OCI-LY3 (cell line): ENCODE data around the gene SLC24A5.

Experiments used
- H2AFZ ChIP-seq: fragments of 200-600, 300-600 bp; shearing (Covaris generic); 2 replicates; pipeline ENCODE4 v1.6.0; 2014; ENCODE audit warnings: antibody characterized with exemption, low read depth, low read length
- H3K27ac ChIP-seq: fragments of 200-600, 300-600 bp; sonication (generic); 2 replicates; pipeline ENCODE4 v1.5.1; 2014; ENCODE audit warnings: mild to moderate bottlenecking, low read length, moderate library complexity, mixed read lengths
- H3K27me3 ChIP-seq: fragments of 200-600, 300-600 bp; sonication (generic); 2 replicates; pipeline ENCODE4 v1.6.1; 2014; ENCODE audit warnings: low read depth, low read length, mixed read lengths
- H3K36me3 ChIP-seq: fragments of 200-600, 300-600 bp; sonication (generic); replicated peaks from 2 replicates; pipeline ENCODE3; 2014; ENCODE audit warnings: low read depth, low read length, mixed read lengths
- H3K4me1 ChIP-seq: fragments of 300-600, 200-600 bp; sonication (generic); 2 replicates; pipeline ENCODE4 v1.6.1; 2014; ENCODE audit warnings: low read length, mixed read lengths
- H3K4me2 ChIP-seq: fragments of 200-600, 300-600 bp; sonication (generic); 2 replicates; pipeline ENCODE4 v1.6.1; 2014; ENCODE audit warnings: low read length, mixed read lengths
- H3K4me3 ChIP-seq: fragments of 300-600, 200-600 bp; sonication (generic); 2 replicates; pipeline ENCODE4 v1.5.1; 2014; ENCODE audit warnings: antibody characterized with exemption, mild to moderate bottlenecking, low read length, moderate library complexity
- H3K79me2 ChIP-seq: fragments of 300-600, 200-600 bp; shearing (Covaris generic); 2 replicates; pipeline ENCODE4 v1.6.1; 2014; ENCODE audit warnings: mild to moderate bottlenecking, low read length, mixed read lengths
- H3K9ac ChIP-seq: fragments of 300-600, 200-600 bp; shearing (Covaris generic); 2 replicates; pipeline ENCODE4 v1.6.0; 2014; ENCODE audit warnings: mild to moderate bottlenecking, low read length, moderate library complexity
- H3K9me3 ChIP-seq: fragments of 200-600, 300-600 bp; shearing (Covaris generic); 2 replicates; pipeline ENCODE4 v1.6.1; 2014; ENCODE audit warnings: low read length, mixed read lengths; ENCODE audit not compliant: insufficient read depth
- H4K20me1 ChIP-seq: fragments of 200-600, 300-600 bp; sonication (generic); 2 replicates; pipeline ENCODE4 v1.6.1; 2016; ENCODE audit warnings: low read length, mixed read lengths; ENCODE audit not compliant: insufficient read depth
- EZH2phosphoT487 ChIP-seq: fragments of 200-600 bp; shearing (Covaris generic); IDR thresholded peaks from 2 replicates; pipeline ENCODE4 v1.6.1; 2018; ENCODE audit warnings: antibody characterized with exemption, mixed run types, low read depth
- TF ChIP-seq, protein P1 (sequence below): fragments of 200-600, 300-600 bp; sonication (generic); IDR thresholded peaks from 2 replicates; pipeline ENCODE4 v1.5.1; 2014; ENCODE audit warnings: antibody characterized with exemption, low read length, low read depth

SLC24A5 gene

DNA sequence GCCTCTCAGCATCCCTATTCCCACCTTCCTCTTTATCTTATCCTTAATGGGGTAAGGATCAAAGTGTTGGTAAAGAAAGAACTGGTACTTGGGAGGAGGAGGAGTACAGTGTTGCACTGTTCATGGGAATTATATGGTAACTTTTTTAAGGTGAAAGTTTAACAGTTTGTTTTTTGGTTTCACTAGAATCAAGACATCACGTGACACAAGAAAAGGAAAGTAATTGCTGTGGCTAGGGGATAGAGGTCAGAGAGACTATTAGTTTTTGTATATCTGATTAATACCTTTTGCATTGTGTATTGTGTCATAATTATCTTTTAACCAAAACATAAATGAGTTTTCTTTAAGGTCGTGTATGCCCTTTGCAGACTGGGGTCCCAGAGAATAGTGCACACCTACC, 23.5 kb upstream of the SLC24A5 start:
- Histone ChIP-seq H3K9ac (no peak overlapping the region), H3K4me1 (no peaks in the 10 kb centered on the region), H4K20me1 (no peaks in the 10 kb centered on the region), H3K27me3 (peaks cover 22% of the 10 kb centered on the region), H3K4me2 (no peak overlapping the region), H3K4me3 (no peak overlapping the region), H3K79me2 (no peaks in the 10 kb centered on the region), H2AFZ (no peak overlapping the region), H3K9me3 (no peaks in the 10 kb centered on the region), H3K27ac (no peak overlapping the region), H3K36me3 (no peaks in the 10 kb centered on the region)
- TF ChIP-seq, protein P1, sequence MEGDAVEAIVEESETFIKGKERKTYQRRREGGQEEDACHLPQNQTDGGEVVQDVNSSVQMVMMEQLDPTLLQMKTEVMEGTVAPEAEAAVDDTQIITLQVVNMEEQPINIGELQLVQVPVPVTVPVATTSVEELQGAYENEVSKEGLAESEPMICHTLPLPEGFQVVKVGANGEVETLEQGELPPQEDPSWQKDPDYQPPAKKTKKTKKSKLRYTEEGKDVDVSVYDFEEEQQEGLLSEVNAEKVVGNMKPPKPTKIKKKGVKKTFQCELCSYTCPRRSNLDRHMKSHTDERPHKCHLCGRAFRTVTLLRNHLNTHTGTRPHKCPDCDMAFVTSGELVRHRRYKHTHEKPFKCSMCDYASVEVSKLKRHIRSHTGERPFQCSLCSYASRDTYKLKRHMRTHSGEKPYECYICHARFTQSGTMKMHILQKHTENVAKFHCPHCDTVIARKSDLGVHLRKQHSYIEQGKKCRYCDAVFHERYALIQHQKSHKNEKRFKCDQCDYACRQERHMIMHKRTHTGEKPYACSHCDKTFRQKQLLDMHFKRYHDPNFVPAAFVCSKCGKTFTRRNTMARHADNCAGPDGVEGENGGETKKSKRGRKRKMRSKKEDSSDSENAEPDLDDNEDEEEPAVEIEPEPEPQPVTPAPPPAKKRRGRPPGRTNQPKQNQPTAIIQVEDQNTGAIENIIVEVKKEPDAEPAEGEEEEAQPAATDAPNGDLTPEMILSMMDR = no peak
- TF ChIP-seq EZH2phosphoT487 = no peak

GRCh38 chr15:48101376-48101961, 19.3 kb upstream of the SLC24A5 start:
- Histone ChIP-seq H3K9ac (no peak overlapping the region), H3K4me2 (no peak overlapping the region), H3K79me2 (no peaks in the 10 kb centered on the region), H2AFZ (no peak overlapping the region), H4K20me1 (no peaks in the 10 kb centered on the region), H3K27me3 (peaks cover 42% of the 10 kb centered on the region), H3K27ac (no peak overlapping the region), H3K4me3 (no peak overlapping the region), H3K9me3 (no peaks in the 10 kb centered on the region), H3K36me3 (no peaks in the 10 kb centered on the region), H3K4me1 (no peaks in the 10 kb centered on the region)
- no peak for TF ChIP-seq EZH2phosphoT487
- TF ChIP-seq, protein P1 = no peak

GRCh38 chr15:48102167-48102566, 18.6 kb upstream of the SLC24A5 start:
- H3K36me3 ChIP-seq = no peaks in the 10 kb centered on the region
- H2AFZ ChIP-seq = no peak overlapping the region
- peaks cover 49% of the 10 kb centered on the region for H3K27me3 ChIP-seq
- no peak overlapping the region for H3K4me3 ChIP-seq
- no peaks in the 10 kb centered on the region for H4K20me1 ChIP-seq
- no peak overlapping the region for H3K4me2 ChIP-seq
- H3K27ac ChIP-seq = no peak overlapping the region
- no peak overlapping the region for H3K9ac ChIP-seq
- H3K9me3 ChIP-seq = no peaks in the 10 kb centered on the region
- H3K79me2 ChIP-seq = no peaks in the 10 kb centered on the region
- no peak for TF ChIP-seq EZH2phosphoT487
- TF ChIP-seq, protein P1 = no peak
- H3K4me1 ChIP-seq = no peaks in the 10 kb centered on the region

DNA sequence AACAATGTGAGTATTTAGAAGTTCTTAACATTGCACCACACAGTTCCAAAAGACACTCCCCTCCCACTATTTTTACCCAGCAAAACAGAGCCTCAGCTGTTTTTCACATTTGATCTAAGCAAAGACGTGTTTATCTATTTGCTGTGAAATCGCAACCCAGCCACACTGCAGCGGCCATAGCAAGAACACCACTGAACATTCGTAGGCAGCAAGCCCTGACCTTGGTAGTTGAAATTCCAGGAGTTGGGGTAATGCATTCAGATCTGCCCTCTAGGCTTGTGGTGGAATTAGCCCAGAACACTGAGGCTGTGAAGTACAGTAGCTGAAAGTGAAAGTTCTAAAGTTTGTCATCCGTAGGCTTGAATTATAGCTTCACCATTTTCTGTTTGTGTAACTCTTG, 17.1 kb upstream of the SLC24A5 start:
- Histone ChIP-seq H3K4me3 (no peak overlapping the region), H3K4me1 (no peaks in the 10 kb centered on the region), H3K9me3 (no peaks in the 10 kb centered on the region), H3K27me3 (peaks cover 52% of the 10 kb centered on the region), H3K36me3 (no peaks in the 10 kb centered on the region), H3K9ac (no peak overlapping the region), H4K20me1 (no peaks in the 10 kb centered on the region), H3K27ac (no peak overlapping the region), H3K79me2 (no peaks in the 10 kb centered on the region), H2AFZ (no peak overlapping the region), H3K4me2 (no peak overlapping the region)
- TF ChIP-seq EZH2phosphoT487 = no peak
- TF ChIP-seq, protein P1 = no peak
